Stimulated activated CD8-positive, alpha-beta memory T cell treated with anti-CD3 and anti-CD28 coated beads, Interleukin-12 subunit alpha, Interleukin-12 subunit beta, amount 100 ng/mL, for 4 hours (primary cell): ENCODE data around the gene PLA1A.

Experiments
- DNase-seq: peaks from one replicate; pipeline ENCODE4 v3.0.0-alpha.2; 2020; ENCODE audit warnings: low read depth

PLA1A gene

GRCh38 chr3:119608405-119609000, 10.8 kb downstream of the PLA1A start:
- DNase-seq = no peak

- DNase-seq = no peak
These were observed 11.6 kb downstream of the PLA1A start for GRCh38 chr3:119609301-119609700.

GRCh38 chr3:119611664-119612063, 14.0 kb downstream of the PLA1A start:
- no peak for DNase-seq

- no peak for DNase-seq
These were observed 15.5 kb downstream of the PLA1A start for GRCh38 chr3:119613201-119613600.

- DNase-seq = no peak
These were observed 16.2 kb downstream of the PLA1A start for GRCh38 chr3:119613872-119614271.

GRCh38 chr3:119616056-119616455, 18.4 kb downstream of the PLA1A start:
- no peak for DNase-seq

GRCh38 chr3:119619094-119619493, 21.4 kb downstream of the PLA1A start:
- DNase-seq = no peak

- DNase-seq = no peak
These were observed 23.2 kb downstream of the PLA1A start for GRCh38 chr3:119620899-119621298.

- no peak for DNase-seq
These were observed 26.5 kb downstream of the PLA1A start for GRCh38 chr3:119624002-119624720.

- DNase-seq = no peak
These were observed 27.9 kb downstream of the PLA1A start for GRCh38 chr3:119625451-119626153.

- no peak for DNase-seq
These were observed 28.5 kb downstream of the PLA1A start for GRCh38 chr3:119626196-119626595.

- DNase-seq = no peak
These were observed 29.8 kb downstream of the PLA1A start for GRCh38 chr3:119627461-119627860.

- DNase-seq = no peak
These were observed 30.7 kb downstream of the PLA1A start for GRCh38 chr3:119628390-119628789.

- no peak for DNase-seq
These were observed 31.2 kb downstream of the PLA1A start for GRCh38 chr3:119628816-119629445.

GRCh38 chr3:119630128-119630879, 32.6 kb downstream of the PLA1A start:
- no peak for DNase-seq

GRCh38 chr3:119630880-119631329, 33.2 kb downstream of the PLA1A start:
- no peak for DNase-seq

GRCh38 chr3:119631516-119631915, 33.8 kb downstream of the PLA1A start:
- DNase-seq = no peak

- DNase-seq = no peak
These were observed 34.5 kb downstream of the PLA1A start for GRCh38 chr3:119632216-119632615.

GRCh38 chr3:119632829-119633228, 35.1 kb downstream of the PLA1A start:
- no peak for DNase-seq

GRCh38 chr3:119635719-119636118, 38.0 kb downstream of the PLA1A start:
- DNase-seq = no peak

GRCh38 chr3:119636249-119636648, 38.6 kb downstream of the PLA1A start:
- no peak for DNase-seq
